OCI-LY3 (cell line): ENCODE results near the gene MDGA2.

Experiments
- H2AFZ ChIP-seq: fragments of 200-600, 300-600 bp; shearing (Covaris generic); 2 replicates; pipeline ENCODE4 v1.6.0; 2014; ENCODE audit warnings: antibody characterized with exemption, low read depth, low read length
- H3K27ac ChIP-seq: fragments of 200-600, 300-600 bp; sonication (generic); 2 replicates; pipeline ENCODE4 v1.5.1; 2014; ENCODE audit warnings: mild to moderate bottlenecking, low read length, moderate library complexity, mixed read lengths
- H3K27me3 ChIP-seq: fragments of 200-600, 300-600 bp; sonication (generic); 2 replicates; pipeline ENCODE4 v1.6.1; 2014; ENCODE audit warnings: low read depth, low read length, mixed read lengths
- H3K36me3 ChIP-seq: fragments of 200-600, 300-600 bp; sonication (generic); replicated peaks from 2 replicates; pipeline ENCODE3; 2014; ENCODE audit warnings: low read depth, low read length, mixed read lengths
- H3K4me1 ChIP-seq: fragments of 300-600, 200-600 bp; sonication (generic); 2 replicates; pipeline ENCODE4 v1.6.1; 2014; ENCODE audit warnings: low read length, mixed read lengths
- H3K4me2 ChIP-seq: fragments of 200-600, 300-600 bp; sonication (generic); 2 replicates; pipeline ENCODE4 v1.6.1; 2014; ENCODE audit warnings: low read length, mixed read lengths
- H3K4me3 ChIP-seq: fragments of 300-600, 200-600 bp; sonication (generic); 2 replicates; pipeline ENCODE4 v1.5.1; 2014; ENCODE audit warnings: antibody characterized with exemption, mild to moderate bottlenecking, low read length, moderate library complexity
- H3K79me2 ChIP-seq: fragments of 300-600, 200-600 bp; shearing (Covaris generic); 2 replicates; pipeline ENCODE4 v1.6.1; 2014; ENCODE audit warnings: mild to moderate bottlenecking, low read length, mixed read lengths
- H3K9ac ChIP-seq: fragments of 300-600, 200-600 bp; shearing (Covaris generic); 2 replicates; pipeline ENCODE4 v1.6.0; 2014; ENCODE audit warnings: mild to moderate bottlenecking, low read length, moderate library complexity
- H3K9me3 ChIP-seq: fragments of 200-600, 300-600 bp; shearing (Covaris generic); 2 replicates; pipeline ENCODE4 v1.6.1; 2014; ENCODE audit warnings: low read length, mixed read lengths; ENCODE audit not compliant: insufficient read depth
- H4K20me1 ChIP-seq: fragments of 200-600, 300-600 bp; sonication (generic); 2 replicates; pipeline ENCODE4 v1.6.1; 2016; ENCODE audit warnings: low read length, mixed read lengths; ENCODE audit not compliant: insufficient read depth
- CTCF ChIP-seq: fragments of 200-600, 300-600 bp; sonication (generic); IDR thresholded peaks from 2 replicates; pipeline ENCODE4 v1.5.1; 2014; ENCODE audit warnings: antibody characterized with exemption, low read length, low read depth
- EZH2phosphoT487 ChIP-seq: fragments of 200-600 bp; shearing (Covaris generic); IDR thresholded peaks from 2 replicates; pipeline ENCODE4 v1.6.1; 2018; ENCODE audit warnings: antibody characterized with exemption, mixed run types, low read depth

Gene MDGA2

GRCh38 chr14:47422191-47422590, 253.2 kb downstream of the MDGA2 start:
- no peak overlapping the region for H3K27ac ChIP-seq
- no peak for TF ChIP-seq CTCF
- TF ChIP-seq EZH2phosphoT487, result no peak
- H3K36me3 ChIP-seq, result no peaks in the 10 kb centered on the region
- H3K79me2 ChIP-seq, result no peaks in the 10 kb centered on the region
- no peak overlapping the region for H3K4me2 ChIP-seq
- no peaks in the 10 kb centered on the region for H3K4me1 ChIP-seq
- no peak overlapping the region for H3K4me3 ChIP-seq
- H4K20me1 ChIP-seq, result no peaks in the 10 kb centered on the region
- H2AFZ ChIP-seq, result no peak overlapping the region
- H3K27me3 ChIP-seq, result no peaks in the 10 kb centered on the region
- H3K9me3 ChIP-seq, result no peaks in the 10 kb centered on the region
- H3K9ac ChIP-seq, result no peak overlapping the region

- Histone ChIP-seq H3K9ac (no peak overlapping the region), H3K9me3 (no peaks in the 10 kb centered on the region), H3K4me3 (no peak overlapping the region), H4K20me1 (no peaks in the 10 kb centered on the region), H3K27ac (no peak overlapping the region), H2AFZ (no peak overlapping the region), H3K79me2 (no peaks in the 10 kb centered on the region), H3K4me1 (no peaks in the 10 kb centered on the region), H3K4me2 (no peak overlapping the region), H3K27me3 (no peaks in the 10 kb centered on the region), H3K36me3 (no peaks in the 10 kb centered on the region)
- TF ChIP-seq EZH2phosphoT487 (no peak), CTCF (no peak)
These were observed 263.9 kb downstream of the MDGA2 start for GRCh38 chr14:47411523-47411922.

- Histone ChIP-seq H3K27ac (no peak overlapping the region), H3K4me2 (no peak overlapping the region), H3K36me3 (no peaks in the 10 kb centered on the region), H3K4me3 (no peak overlapping the region), H3K9me3 (no peaks in the 10 kb centered on the region), H3K27me3 (no peaks in the 10 kb centered on the region), H2AFZ (no peak overlapping the region), H3K79me2 (no peaks in the 10 kb centered on the region), H3K9ac (no peak overlapping the region), H4K20me1 (no peaks in the 10 kb centered on the region), H3K4me1 (peaks cover 4% of the 10 kb centered on the region; the same call in 1 of the 2 replicates)
- TF ChIP-seq EZH2phosphoT487, result no peak
- TF ChIP-seq CTCF, result no peak
These were observed 283.1 kb downstream of the MDGA2 start for GRCh38 chr14:47392326-47392725.

GRCh38 chr14:47390831-47391504, 284.4 kb downstream of the MDGA2 start:
- no peaks in the 10 kb centered on the region for H3K27me3 ChIP-seq
- no peaks in the 10 kb centered on the region for H3K36me3 ChIP-seq
- no peaks in the 10 kb centered on the region for H3K79me2 ChIP-seq

More at GRCh38 chr14:47390831-47391504, 284.4 kb downstream of the MDGA2 start:
- H3K4me3 ChIP-seq, result no peak overlapping the region
- TF ChIP-seq CTCF (no peak), EZH2phosphoT487 (no peak)
- H3K4me1 ChIP-seq, result peaks cover 4% of the 10 kb centered on the region; the same call in 1 of the 2 replicates
- H3K27ac ChIP-seq, result no peak overlapping the region
- no peak overlapping the region for H3K9ac ChIP-seq
- H4K20me1 ChIP-seq, result no peaks in the 10 kb centered on the region
- no peaks in the 10 kb centered on the region for H3K9me3 ChIP-seq
- H3K4me2 ChIP-seq, result no peak overlapping the region
- H2AFZ ChIP-seq, result no peak overlapping the region
